Activated CD8-positive, alpha-beta memory T cell treated with anti-CD3 and anti-CD28 coated beads, Interleukin-2, amount 50 U/mL, for 48 hours (primary cell): Measurements from ENCODE around the gene APP.

Experiments
- DNase-seq: peaks from one replicate; pipeline ENCODE4 v3.0.0-alpha.2; 2020

The APP gene

GRCh38 chr21:25859235-25859929 lies 311.2 kb downstream of the APP start:
- no peak for DNase-seq

GRCh38 chr21:25858325-25858724 lies 312.2 kb downstream of the APP start:
- no peak for DNase-seq

- DNase-seq = no peak
These were observed 313.1 kb downstream of the APP start for GRCh38 chr21:25857308-25858074.

GRCh38 chr21:25855576-25855975 lies 315.0 kb downstream of the APP start:
- DNase-seq = no peak

- no peak for DNase-seq
These were observed 320.3 kb downstream of the APP start for GRCh38 chr21:25850126-25850842.

- no peak for DNase-seq
These were observed 322.3 kb downstream of the APP start for GRCh38 chr21:25848309-25848708.

- DNase-seq = no peak
These were observed 324.8 kb downstream of the APP start for GRCh38 chr21:25845729-25846256.

- no peak for DNase-seq
These were observed 327.6 kb downstream of the APP start for GRCh38 chr21:25842925-25843324.

- no peak for DNase-seq
These were observed 331.8 kb downstream of the APP start for GRCh38 chr21:25838809-25839208.

- no peak for DNase-seq
These were observed 332.9 kb downstream of the APP start for GRCh38 chr21:25837533-25838265.

- DNase-seq = no peak
These were observed 334.2 kb downstream of the APP start for GRCh38 chr21:25836396-25836795.

- no peak for DNase-seq
These were observed 336.2 kb downstream of the APP start for GRCh38 chr21:25834381-25834780.

GRCh38 chr21:25831300-25831960 lies 339.1 kb downstream of the APP start:
- DNase-seq = no peak
